Adipose tissue (tissue), 3 donors: Measurements from ENCODE around the gene U2AF1. TPM values are rescaled to one million over a fixed set of nuclear protein-coding genes. Genes with fewer than 3 reads are reported as not detected.
"Not testable (repeated sequence)": the region's sequence is repeated elsewhere in the genome, so short reads cannot be mapped to it uniquely, and the experiment has no call there.

Source experiments
- H3K27ac ChIP-seq: one replicate; pipeline ENCODE4 v1.5.1; 2013; ENCODE audit warnings: low read depth, low read length
- WGBS, 3 donors: extraction: QIAGEN DNeasy Blood & Tissue Kit; methylation state at CpG; one replicate each; pipeline ENCODE4 v1.1.7; 2013; 5-methylcytosine and 5-hydroxymethylcytosine counted together
- polyA plus RNA-seq, 3 donors: library from polyadenylated mRNA; stranded (reverse); fragments of 200-250 nt; gene quantifications; one replicate each; pipeline ENCODE4 v1.2.3, GENCODE V29; 2013
- donor health status: healthy with polysubstance abuse.
- donor health status: Bipolar disorder and iron deficiency.
- donor health status: healthy.

The U2AF1 gene
- polyA plus RNA-seq, 3 donors: 20.0 to 73.5 (median 32.0) TPM

DNA sequence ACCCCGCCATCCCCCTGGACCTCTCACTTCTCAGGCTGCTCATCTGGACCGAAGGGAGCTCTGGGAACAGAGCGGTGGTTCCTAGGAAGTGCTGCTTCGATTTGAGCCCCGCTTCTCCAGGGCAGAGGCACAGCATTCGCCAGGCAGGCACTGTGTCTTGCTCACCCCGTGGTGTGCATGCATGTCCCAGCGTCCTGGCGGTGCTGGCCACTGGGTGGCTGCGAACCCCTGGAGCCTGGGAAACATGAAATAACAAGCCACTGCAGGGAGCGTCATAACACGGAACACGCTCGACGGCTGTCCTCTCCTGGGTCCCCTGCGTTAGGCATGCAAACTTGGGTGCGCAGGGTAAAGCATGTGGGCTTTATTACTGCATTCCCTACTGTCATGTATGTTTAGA, 17.9 kb downstream of the U2AF1 start:
- WGBS, 3 donors: no CpG with 5 or more reads among the region's 17 CpGs
- not testable (repeated sequence) for H3K27ac ChIP-seq

DNA sequence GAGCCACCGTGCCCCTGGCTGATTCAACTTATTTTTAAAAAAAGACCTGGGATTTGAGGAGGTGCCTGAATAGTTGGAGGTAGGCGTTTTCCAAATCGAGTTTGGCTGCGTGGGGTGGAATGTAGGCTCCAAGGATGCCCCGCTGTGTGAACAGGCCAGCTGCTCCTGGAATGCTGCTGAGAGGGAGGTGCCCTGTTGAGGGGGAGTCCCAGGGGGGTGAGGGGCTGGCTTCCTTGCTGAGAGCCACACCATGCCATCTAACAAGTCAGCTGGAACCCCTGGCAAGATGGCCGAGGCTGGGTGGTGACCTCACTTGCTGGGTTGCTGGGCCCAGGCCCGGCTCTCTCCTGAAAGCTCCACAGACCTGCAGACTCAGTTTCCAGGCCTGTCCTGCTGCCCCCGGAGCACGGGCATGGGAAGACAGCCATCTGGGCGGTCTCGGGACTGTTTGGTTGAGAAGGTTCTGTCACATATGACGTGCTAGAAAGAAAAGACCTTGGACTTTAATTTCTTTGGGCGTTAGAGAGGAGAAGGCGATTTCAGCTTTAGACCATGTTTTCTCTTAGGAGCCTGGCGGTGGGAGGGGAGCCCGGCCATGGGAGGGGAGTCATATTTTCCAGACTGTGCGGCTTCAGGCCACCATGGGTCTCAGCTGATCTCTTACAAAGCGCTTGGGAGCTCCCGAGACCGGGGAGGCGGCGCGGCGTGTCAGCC, 24.6 kb downstream of the U2AF1 start:
- WGBS, 3 donors: no CpG with 5 or more reads among the region's 24 CpGs

DNA sequence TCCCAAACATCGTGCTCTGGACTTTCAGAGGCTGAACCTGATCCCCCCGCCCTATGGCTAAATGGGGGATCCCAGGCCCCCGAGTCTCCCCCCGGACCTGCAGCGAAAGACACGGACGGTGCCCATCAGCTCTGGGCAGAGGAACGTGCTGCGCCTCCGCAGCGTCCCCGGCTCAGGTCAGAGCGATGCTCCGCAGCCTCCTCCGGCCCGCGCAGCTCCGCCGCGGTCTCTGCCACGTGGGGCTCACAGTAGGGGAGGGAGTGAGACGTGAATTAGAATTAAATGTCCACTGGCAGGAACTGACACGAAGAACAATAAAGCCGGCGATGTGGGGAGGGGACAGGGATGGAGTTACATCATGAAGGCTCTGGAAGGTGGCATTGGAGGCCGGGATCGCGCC, 30.7 kb downstream of the U2AF1 start:
- 2 to 6% methylated on average over 13 to 14 of the region's 28 CpGs; no CpG with 5 or more reads in 1 of the 3 donors for WGBS, 3 donors
- H3K27ac ChIP-seq: not testable (repeated sequence)

More for the DNA sequence above, 24.6 kb downstream of the U2AF1 start:
- not testable (repeated sequence) for H3K27ac ChIP-seq

DNA sequence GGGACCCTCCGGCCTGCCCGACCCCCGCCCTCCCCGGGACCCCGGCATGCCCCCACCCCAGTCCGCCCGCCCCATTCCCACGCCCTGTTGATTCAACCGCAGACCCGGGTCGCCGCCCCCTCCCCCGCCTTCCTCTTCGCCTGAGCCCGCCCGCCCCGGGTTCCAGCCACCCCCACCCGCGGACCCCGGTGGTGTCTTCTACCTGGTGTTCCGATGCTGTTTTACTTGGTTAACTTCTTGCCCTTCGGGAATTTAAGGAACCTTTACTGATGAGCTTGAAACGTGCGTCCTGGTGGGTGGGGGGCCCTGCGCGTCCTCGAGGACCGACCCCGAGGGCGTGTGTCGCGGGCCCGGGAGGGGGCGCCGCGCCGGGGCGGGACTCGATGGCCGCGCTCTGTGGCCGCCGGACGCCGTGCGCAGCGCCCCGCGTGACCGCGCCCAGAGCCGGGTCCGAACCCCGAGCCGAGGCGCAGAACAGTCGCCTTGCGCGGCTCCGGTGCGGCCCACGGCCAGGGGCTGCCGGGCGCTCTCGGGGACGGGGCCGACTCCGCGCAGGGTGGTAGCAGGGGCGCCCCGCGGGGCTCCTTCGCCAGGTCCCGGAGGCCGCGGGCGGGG, 31.2 kb downstream of the U2AF1 start:
- H3K27ac ChIP-seq: not testable (repeated sequence)
- no CpG with 5 or more reads among the region's 77 CpGs for WGBS, 3 donors

DNA sequence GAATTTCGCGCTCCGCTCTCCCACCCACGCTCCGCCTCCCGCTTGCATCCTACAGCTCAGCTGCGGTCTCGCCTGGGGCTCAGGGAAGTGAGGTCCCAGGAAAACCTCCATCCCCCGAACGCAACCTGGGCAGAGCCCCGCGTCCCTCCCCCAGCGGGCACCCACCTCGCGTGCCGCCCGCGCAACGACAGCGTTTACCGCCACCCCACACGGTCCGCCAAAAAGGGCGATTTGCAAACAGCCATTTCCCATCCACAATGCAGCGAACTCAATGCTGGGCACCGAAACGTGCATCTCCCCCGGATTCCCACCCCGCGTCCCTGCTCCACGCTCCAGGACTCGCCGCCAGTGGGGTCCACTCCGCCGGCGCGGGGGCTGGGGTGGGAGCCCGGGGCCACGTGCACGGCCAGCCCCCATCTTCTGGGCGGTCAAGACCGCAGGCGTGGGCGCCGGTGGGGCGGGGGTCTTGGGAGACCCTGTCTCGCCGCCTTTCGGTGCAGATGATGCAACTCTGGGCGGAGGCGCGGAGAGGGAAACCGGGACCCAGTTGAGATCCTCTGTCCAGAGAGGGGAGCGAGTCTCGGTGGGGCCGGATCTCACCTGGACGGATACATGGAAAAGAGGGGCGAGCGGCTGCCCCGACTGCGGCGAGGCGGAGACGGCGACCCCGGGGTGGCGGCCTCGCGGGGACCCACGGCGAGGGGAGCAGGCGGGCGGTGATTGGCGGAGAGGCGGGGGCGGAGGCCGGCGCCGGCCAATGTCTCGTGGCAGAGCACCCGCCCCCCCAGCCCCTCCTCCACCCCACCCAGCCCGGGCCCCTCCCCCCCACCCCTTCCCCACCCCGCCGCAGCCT, 32.0 kb downstream of the U2AF1 start, which contains the start of gene CBS:
TSS of gene CBS (minus strand) at position 666 of the 853 bp plus-strand sequence. CDS start 3,642 bp downstream, outside the sequence.
- WGBS, 3 donors: no CpG with 5 or more reads among the region's 84 CpGs
- not testable (repeated sequence) for H3K27ac ChIP-seq

DNA sequence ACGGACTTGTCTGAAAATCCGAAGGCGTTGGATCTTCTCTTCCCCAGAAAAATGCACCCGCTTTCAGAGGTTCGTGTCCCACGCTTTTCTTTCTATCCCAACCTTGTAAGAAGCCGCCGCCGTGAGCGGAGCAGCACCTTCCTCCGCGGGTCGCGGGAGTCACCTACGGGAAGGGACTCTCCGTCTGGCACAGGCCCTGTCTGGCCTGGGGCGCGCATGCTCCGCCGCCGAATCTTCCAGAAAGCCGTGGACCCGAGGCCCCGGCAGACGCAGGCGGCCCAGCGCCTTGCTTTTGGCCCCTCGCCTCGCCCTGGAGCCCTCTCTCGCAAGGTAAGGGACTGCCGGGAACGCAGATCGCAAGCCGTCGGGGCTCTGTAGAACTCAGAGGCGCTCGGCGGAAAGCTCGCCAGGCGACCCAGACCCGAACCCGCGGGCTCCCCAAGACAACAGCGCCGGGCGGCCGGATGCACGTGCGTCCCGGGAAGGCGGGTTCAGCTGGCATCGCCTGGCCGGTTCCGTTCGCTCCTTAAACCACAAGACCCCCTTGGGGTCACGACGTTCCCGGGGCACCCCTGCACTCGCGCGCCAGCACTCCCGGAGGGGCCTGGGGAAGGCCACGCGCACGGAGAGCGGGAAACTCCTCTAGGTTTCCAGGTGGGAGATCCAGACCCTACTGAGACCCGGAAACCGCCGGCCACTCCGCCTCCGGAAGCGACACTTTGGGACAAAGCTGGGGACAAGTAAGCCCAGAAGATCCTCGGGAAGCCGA, 32.8 kb downstream of the U2AF1 start:
- not testable (repeated sequence) for H3K27ac ChIP-seq
- no CpG with 5 or more reads among the region's 74 CpGs for WGBS, 3 donors

DNA sequence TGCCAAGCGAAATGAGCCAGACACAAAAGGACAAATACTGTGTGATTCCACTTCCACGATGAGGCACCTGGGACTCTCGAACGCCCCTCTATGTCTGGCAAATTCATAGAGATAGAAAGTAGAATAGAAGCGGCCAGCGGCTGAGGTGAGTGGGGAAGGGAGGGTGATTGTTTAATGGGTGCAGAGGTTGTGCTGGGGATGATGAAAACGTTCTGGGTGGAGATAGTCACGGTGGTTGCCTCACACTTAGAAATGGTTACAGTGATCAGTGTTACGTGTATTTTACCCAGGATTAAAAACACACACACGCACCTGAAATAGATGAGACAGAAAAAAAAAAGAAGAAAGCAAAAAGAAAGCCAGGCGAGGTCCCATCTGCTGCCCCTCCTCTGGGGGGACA, 34.6 kb downstream of the U2AF1 start:
- WGBS, 3 donors: no CpG with 5 or more reads among the region's 11 CpGs
- H3K27ac ChIP-seq: not testable (repeated sequence)

DNA sequence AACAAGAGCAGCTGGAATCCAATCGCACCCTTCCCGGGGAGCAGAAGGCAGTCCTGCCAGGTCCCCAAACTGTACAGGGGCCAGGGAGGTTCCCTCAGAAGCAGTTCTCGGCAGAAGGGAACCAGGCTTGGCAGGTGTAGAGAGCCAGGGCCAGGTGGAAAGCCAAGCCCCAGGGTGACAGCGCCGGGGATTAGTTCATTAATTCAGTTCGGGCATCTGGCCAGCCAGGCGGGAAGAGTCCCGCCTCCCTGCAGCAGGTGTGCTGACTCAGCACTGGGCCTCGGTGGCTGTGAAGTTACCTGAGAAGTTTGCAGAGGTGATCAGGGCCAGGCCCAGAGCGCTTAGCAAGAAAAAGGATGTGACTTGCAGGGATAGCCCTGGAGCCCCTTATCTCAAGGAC, 37.7 kb downstream of the U2AF1 start:
- H3K27ac ChIP-seq: not testable (repeated sequence)
- WGBS, 3 donors: 100% methylated on average over 1 of the region's 10 CpGs; no CpG with 5 or more reads in 2 of the 3 donors

DNA sequence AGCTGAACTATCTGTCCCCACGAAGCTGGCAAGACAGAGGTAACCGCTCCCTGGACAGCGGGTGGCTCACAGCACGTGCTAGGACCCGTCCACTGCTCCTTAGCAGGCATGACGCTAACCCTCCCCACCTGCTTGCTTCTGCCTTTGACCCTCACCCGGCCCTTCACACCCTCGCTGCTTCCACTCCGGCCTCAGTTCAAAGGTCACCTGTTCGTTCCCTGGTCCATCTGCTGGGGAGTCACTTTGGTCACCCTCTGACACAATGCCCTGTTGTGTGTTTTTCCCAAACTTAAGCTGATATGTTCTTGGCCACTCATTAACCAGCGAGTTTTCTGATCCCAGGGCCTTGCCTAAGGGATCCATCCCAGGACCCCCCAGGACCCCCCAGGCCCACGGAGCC, 39.3 kb downstream of the U2AF1 start:
- not testable (repeated sequence) for H3K27ac ChIP-seq
- 12 to 90% (median 84%) methylated on average over 3 to 4 of the region's 12 CpGs for WGBS, 3 donors

DNA sequence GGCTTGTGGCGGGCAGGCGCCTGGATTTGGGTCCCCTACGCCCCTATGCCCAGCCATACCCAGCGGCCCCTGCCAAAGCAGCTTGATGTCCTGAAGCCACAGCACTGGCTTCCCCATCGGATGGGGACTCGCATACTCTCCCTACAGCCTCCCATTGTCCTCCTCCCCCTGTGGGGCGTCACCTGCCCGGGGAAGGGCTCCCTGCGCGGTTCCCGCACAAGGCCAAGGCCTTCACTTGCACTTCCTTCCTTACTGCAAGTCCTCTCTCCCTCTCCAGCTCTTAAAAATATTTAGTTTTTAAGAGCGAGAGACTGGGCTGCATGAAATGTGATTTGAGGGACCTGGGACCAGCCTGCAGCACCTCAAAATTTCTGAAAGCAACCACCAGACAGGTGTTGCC, 40.7 kb downstream of the U2AF1 start:
- not testable (repeated sequence) for H3K27ac ChIP-seq
- 56 to 86% (median 79%) methylated on average over 1 to 8 of the region's 12 CpGs for WGBS, 3 donors

DNA sequence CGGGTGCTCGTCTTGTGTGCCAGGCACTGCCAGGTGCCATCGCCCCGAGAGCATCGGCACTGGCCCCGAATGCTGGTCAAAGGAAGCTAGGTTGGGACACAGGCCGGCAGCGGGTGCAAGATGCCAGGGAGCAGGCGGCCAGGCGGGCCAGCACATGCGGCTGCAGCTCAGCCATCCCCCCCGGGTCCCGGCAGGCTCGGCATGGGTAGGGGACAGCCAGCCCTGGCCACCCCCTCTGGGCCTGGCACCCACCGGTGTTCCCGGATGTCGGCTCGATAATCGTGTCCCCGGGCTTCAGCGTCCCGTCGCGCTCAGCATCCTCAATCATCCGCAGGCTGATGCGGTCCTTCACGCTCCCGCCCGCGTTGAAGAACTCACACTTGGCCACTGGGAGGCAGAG, 41.4 kb downstream of the U2AF1 start:
- WGBS, 3 donors: 92 to 97% methylated on average over 5 to 14 of the region's 30 CpGs; no CpG with 5 or more reads in 1 of the 3 donors
- not testable (repeated sequence) for H3K27ac ChIP-seq

DNA sequence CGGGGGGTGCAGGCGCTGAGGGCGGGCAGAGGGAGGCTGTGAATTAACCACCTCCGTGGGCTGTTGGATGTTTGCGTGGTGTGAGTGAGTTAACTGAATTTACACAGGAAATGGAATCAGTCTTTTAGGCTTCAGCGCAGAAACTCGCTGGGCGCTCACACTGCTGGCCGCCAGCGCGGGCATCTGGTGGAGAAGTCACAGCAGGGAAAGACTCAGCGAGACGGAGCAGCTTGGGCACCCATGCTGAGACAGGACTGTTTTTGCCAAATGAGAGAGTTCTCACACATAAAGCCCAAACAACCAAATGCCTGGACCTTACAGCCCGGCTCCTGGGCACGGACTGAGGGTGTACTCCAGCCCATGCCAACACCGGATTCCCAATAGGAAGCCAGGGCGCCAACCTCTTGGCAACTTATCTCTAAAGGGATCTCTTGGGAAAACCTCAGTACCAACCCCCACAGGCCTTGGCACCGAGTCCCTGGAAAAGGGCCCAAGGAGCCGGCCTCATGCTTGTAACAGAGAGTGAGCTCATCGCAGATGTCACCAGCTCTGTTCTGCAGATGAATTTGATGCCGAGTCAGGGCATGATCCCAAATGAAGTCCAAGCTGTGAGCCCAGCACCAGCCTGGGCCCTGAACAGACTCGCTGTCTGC, 43.0 kb downstream of the U2AF1 start:
- no CpG with 5 or more reads among the region's 22 CpGs for WGBS, 3 donors
- not testable (repeated sequence) for H3K27ac ChIP-seq

DNA sequence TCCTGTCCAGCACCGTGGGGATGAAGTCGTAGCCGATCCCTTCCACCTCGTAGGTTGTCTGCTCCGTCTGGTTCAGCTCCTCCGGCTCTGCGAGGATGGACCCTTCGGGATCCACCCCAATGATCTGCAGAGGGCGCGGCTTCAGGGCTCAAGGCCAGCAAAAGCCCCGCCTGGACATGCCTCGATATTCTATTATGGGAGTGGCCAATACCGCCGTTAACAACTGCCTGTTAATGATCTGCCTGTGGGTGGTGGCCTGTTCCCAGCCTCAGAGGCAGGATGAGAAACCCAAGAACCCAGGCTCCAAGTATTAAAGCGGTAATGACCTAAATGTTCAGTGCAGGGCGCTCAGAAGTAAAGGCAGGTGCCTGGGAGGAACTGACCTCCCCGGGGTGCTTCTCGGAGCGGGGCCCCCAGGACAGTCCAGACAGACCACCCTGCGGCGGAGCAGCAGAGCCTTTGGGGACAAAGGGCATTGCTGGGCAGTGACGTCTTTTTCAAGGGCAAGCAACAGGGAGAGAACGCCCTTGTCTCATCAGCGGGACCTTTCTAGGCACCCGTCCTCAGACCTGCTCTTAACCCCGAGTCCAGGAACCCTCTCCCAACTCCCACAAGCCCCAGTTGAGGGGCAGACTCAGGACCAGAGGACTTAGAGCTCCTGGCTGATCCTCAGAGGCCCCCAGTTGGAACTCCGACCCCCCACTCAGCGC, 44.3 kb downstream of the U2AF1 start:
- 100% methylated on average over 2 of the region's 28 CpGs; no CpG with 5 or more reads in 2 of the 3 donors for WGBS, 3 donors

DNA sequence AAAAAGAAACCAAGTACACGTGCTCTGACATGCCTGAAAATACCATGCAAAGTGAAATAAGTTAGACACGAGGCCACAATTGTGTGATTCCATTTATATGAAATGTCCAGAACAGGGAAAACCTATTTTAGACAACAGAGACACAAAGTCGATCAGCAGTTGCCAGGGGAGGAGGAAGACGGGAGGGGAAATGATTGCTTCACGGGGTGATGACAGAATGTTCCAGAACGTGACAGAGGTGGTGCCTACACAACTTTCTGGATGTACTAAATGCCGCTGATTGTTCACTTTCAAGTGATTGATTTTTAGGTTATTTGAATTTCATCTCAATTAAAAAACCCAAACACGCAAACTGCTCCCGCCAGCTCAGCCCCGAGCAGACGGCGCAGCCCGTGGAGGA, 54.3 kb downstream of the U2AF1 start:
- not testable (repeated sequence) for H3K27ac ChIP-seq
- WGBS, 3 donors: no CpG with 5 or more reads among the region's 13 CpGs

More for the DNA sequence above, 44.3 kb downstream of the U2AF1 start:
- H3K27ac ChIP-seq: not testable (repeated sequence)

DNA sequence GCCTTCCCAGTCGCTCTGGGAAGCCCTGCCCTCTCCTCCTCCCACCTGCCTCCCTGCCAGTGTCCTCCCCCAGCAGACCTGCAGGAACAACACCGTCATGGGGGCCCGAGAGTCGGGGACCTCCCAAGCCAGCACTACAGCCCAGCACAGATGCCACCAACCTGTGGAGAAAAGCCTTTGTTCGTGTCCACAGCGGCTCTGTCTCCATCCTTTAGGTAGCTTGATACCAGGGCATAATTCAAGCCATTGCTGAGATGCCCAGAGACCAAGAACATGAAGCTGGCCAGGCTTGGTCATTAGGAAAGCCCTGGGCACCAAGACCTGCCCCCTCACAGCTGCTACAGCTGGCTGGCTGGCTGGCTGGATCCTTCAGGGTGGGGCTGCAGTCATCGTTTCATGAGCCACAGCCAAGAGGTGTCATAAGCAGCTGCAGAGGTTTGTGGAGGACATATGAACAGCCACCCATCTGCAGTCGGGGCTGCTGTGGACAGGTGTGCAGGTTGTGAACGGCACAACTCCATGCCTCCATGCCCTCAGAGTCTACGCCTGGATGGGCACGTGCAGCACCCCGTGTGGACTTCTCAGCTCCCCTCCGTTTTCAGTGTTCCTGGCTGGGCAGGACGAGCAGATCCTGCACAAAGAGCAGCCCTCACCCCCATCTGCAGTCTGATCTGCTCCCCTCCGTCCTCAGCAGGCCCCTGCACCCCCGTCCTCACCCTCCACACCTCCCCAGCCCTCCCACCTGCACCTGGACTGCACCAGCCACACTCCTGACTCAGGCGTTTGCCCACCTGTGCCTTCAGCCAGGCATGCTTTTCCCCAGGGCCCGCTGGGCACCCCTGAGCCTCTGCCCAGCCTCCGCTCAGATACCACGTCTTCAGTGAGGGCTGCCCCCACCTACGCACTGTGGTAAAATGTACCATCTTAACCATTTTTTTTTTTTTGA, 61.2 kb downstream of the U2AF1 start:
- not testable (repeated sequence) for H3K27ac ChIP-seq
- 17 to 61% (median 61%) methylated on average over 11 to 17 of the region's 21 CpGs for WGBS, 3 donors

DNA sequence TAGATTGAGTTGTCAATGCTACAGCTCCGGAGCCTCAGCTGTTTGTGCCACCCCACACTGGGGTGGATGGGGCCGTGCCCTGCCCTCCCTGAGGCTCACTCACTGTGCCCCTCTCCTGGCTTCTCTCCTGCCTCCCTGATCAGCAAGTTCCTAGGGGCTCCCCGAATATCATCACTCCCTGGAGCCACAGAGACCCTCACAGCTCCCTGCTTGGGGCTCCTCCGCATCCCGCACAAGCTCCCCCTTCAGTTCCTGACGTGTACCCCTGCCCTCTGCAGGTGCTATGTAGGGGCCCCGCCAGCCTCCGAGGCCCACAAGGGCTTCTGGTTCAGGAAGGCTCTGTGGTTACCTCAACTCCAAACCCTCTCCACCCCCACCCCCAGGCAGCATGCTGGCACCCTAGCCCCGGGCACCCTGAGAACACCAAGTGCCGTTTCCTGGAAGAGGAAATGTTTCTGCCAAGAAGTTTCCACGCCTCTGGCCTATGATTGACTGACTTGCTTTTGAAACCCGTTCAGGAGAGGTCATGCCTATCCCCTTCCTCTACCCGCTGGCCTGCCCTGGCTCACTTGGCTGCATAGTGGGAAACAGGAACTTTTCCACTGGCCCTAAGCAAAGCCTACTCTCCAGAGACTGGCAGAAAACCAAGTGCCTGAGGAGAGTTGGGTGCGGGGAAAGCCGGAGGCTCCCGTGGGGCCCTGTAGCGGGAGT, 62.0 kb downstream of the U2AF1 start:
- WGBS, 3 donors: 31 to 44% (median 32%) methylated on average over 5 to 8 of the region's 17 CpGs
- not testable (repeated sequence) for H3K27ac ChIP-seq
